ENCODE results near the gene GNAZ. TPM values are rescaled to one million over a fixed set of nuclear protein-coding genes. Genes with fewer than 3 reads are reported as not detected.

GNAZ gene
- total and polyA plus RNA-seq, 7 experiments from 2014 or later, result 0.12 to 2.0 (median 0.31) TPM; not detected in 3

- intact Hi-C loops (cut with micrococcal nuclease), result loop anchor here in 1 of 2 donors (2.0 kb wide), 1 partner anchor 28 kb away; no protein-coding TSS in a partner anchor
- Histone ChIP-seq H3K27ac (ENCODE audit: low read depth, low read length) (peak overlapping the region; percentile 27), H3K4me1 (ENCODE audit: control insufficient read depth in 2 of 2, insufficient read depth in 2 of 2, low read length in 2 of 2) (peaks cover 27 to 34% of the 10 kb centered on the region in 2 donors), H3K9me3 (ENCODE audit: control insufficient read depth in 2 of 3, low read length in 3 of 3) (no peaks in the 10 kb centered on the region), H3K36me3 (ENCODE audit: control insufficient read depth in 2 of 3, insufficient read depth in 3 of 3, low read length in 3 of 3) (no peaks in the 10 kb centered on the region), H3K4me3 (ENCODE audit: low read length) (no peak overlapping the region), H3K27me3 (ENCODE audit: control insufficient read depth in 2 of 2, insufficient read depth in 2 of 2, low read length in 2 of 2) (no peaks in the 10 kb centered on the region)
- DNase-seq (no peak), ATAC-seq (no peak)
- Mint-ChIP-seq H3K27me3 (peaks cover 0 to 20% (median 0%) of the 10 kb centered on the region in 5 donors), H3K4me3 (peak overlapping the region in 4 of 10 donors; percentile 18 to 75 (median 26)), H3K4me1 (peaks cover 23 to 49% (median 39%) of the 10 kb centered on the region in 7 donors), H3K27ac (peak overlapping the region; percentile 4 to 96 (median 93)), H3K9me3 (peaks cover 0 to 2% (median 0%) of the 10 kb centered on the region in 11 donors), H3K36me3 (no peaks in the 10 kb centered on the region)
- ChIA-PET CTCF (interaction anchor here (0.6 to 1.0 kb wide), 2 partner anchors 136 to 186 kb away, joined by 5 read pairs; no protein-coding TSS in a partner anchor), POLR2A (no interaction called here)
Observed at GRCh38 chr22:23146478-23147205, 76.3 kb downstream of the GNAZ start.

GRCh38 chr22:23147617-23148387 is 77.5 kb downstream of the GNAZ start:
- DNase-seq (no peak), ATAC-seq (no peak)
- Histone ChIP-seq H3K4me3 (ENCODE audit: low read length) (no peak overlapping the region), H3K36me3 (ENCODE audit: control insufficient read depth in 2 of 3, insufficient read depth in 3 of 3, low read length in 3 of 3) (no peaks in the 10 kb centered on the region), H3K9me3 (ENCODE audit: control insufficient read depth in 2 of 3, low read length in 3 of 3) (no peaks in the 10 kb centered on the region), H3K27me3 (ENCODE audit: control insufficient read depth in 2 of 2, insufficient read depth in 2 of 2, low read length in 2 of 2) (no peaks in the 10 kb centered on the region), H3K4me1 (ENCODE audit: control insufficient read depth in 2 of 2, insufficient read depth in 2 of 2, low read length in 2 of 2) (peaks cover 17 to 25% of the 10 kb centered on the region in 2 donors), H3K27ac (ENCODE audit: low read depth, low read length) (no peak overlapping the region)
- Mint-ChIP-seq H3K27me3 (peaks cover 0 to 20% (median 0%) of the 10 kb centered on the region in 5 donors), H3K27ac (peak overlapping the region in 7 of 9 donors; percentile 4 to 96 (median 58)), H3K36me3 (no peaks in the 10 kb centered on the region), H3K4me1 (peaks cover 18 to 40% (median 31%) of the 10 kb centered on the region in 7 donors), H3K9me3 (peaks cover 0 to 2% (median 0%) of the 10 kb centered on the region in 11 donors), H3K4me3 (no peak overlapping the region)
- ChIA-PET POLR2A (no interaction called here), CTCF (interaction anchor here (1.2 kb wide), 1 partner anchor 91 kb away, joined by 3 read pairs; no protein-coding TSS in a partner anchor)
- intact Hi-C loops (cut with micrococcal nuclease), result loop anchor here in 1 of 2 donors (2.0 kb wide), 1 partner anchor 27 kb away; no protein-coding TSS in a partner anchor

- H3K4me1 Mint-ChIP-seq, result peaks cover 20 to 34% (median 22%) of the 10 kb centered on the region in 7 donors
- H3K4me3 ChIP-seq (ENCODE audit: low read length), result no peak overlapping the region
- intact Hi-C loops (cut with micrococcal nuclease), result no loop called here
- H3K36me3 ChIP-seq (ENCODE audit: control insufficient read depth in 2 of 3, insufficient read depth in 3 of 3, low read length in 3 of 3), result no peaks in the 10 kb centered on the region
- no peak for DNase-seq
- CTCF ChIA-PET, result interaction anchor here (0.6 kb wide), 1 partner anchor 190 kb away, joined by 5 read pairs; no protein-coding TSS in a partner anchor
- no peak overlapping the region for H3K4me3 Mint-ChIP-seq
- POLR2A ChIA-PET, result interaction anchor here (1.1 kb wide), 1 partner anchor 12 kb away, joined by 4 read pairs; no protein-coding TSS in a partner anchor
- peaks cover under 1 to 18% of the 10 kb centered on the region in 2 donors for H3K4me1 ChIP-seq (ENCODE audit: control insufficient read depth in 2 of 2, insufficient read depth in 2 of 2, low read length in 2 of 2)
- no peaks in the 10 kb centered on the region for H3K36me3 Mint-ChIP-seq
- H3K9me3 Mint-ChIP-seq, result no peaks in the 10 kb centered on the region
- H3K9me3 ChIP-seq (ENCODE audit: control insufficient read depth in 2 of 3, low read length in 3 of 3), result no peaks in the 10 kb centered on the region
- no peak overlapping the region for H3K27ac ChIP-seq (ENCODE audit: low read depth, low read length)
- H3K27me3 ChIP-seq (ENCODE audit: control insufficient read depth in 2 of 2, insufficient read depth in 2 of 2, low read length in 2 of 2), result no peaks in the 10 kb centered on the region
- H3K27ac Mint-ChIP-seq, result peak overlapping the region in 3 of 9 donors; percentile 58 to 62 (median 58)
- ATAC-seq, result no peak
- peaks cover 0 to 17% (median 0%) of the 10 kb centered on the region in 5 donors for H3K27me3 Mint-ChIP-seq
Observed at GRCh38 chr22:23149743-23150238, 79.5 kb downstream of the GNAZ start.

- intact Hi-C loops (cut with micrococcal nuclease), result no loop called here
- no peak for ATAC-seq
- DNase-seq, result no peak
- H3K27me3 Mint-ChIP-seq, result peaks cover 0 to 14% (median 0%) of the 10 kb centered on the region in 5 donors
- Histone ChIP-seq H3K4me3 (ENCODE audit: low read length) (no peak overlapping the region), H3K27me3 (ENCODE audit: control insufficient read depth in 2 of 2, insufficient read depth in 2 of 2, low read length in 2 of 2) (no peaks in the 10 kb centered on the region), H3K27ac (ENCODE audit: low read depth, low read length) (no peak overlapping the region), H3K36me3 (ENCODE audit: control insufficient read depth in 2 of 3, insufficient read depth in 3 of 3, low read length in 3 of 3) (no peaks in the 10 kb centered on the region), H3K4me1 (ENCODE audit: control insufficient read depth in 2 of 2, insufficient read depth in 2 of 2, low read length in 2 of 2) (peaks cover 0 to 8% of the 10 kb centered on the region in 2 donors), H3K9me3 (ENCODE audit: control insufficient read depth in 2 of 3, low read length in 3 of 3) (no peaks in the 10 kb centered on the region)
- no peaks in the 10 kb centered on the region for H3K36me3 Mint-ChIP-seq
- H3K9me3 Mint-ChIP-seq, result no peaks in the 10 kb centered on the region
- CTCF ChIA-PET, result interaction anchor here (0.6 to 1.1 kb wide), 2 partner anchors 22 to 28 kb away, joined by 3 to 4 read pairs; no protein-coding TSS in a partner anchor
- H3K27ac Mint-ChIP-seq, result peak overlapping the region in 2 of 9 donors; percentile 3 to 23
- peaks cover 12 to 29% (median 23%) of the 10 kb centered on the region in 7 donors for H3K4me1 Mint-ChIP-seq
- POLR2A ChIA-PET, result no interaction called here
- H3K4me3 Mint-ChIP-seq, result no peak overlapping the region
Observed at GRCh38 chr22:23150762-23151161, 80.4 kb downstream of the GNAZ start.

GRCh38 chr22:23151827-23152226 is 81.5 kb downstream of the GNAZ start:
- CTCF ChIA-PET, result no interaction called here
- H3K27ac Mint-ChIP-seq, result no peak overlapping the region

More at GRCh38 chr22:23151827-23152226, 81.5 kb downstream of the GNAZ start:
- DNase-seq, result no peak
- no peaks in the 10 kb centered on the region for H3K36me3 Mint-ChIP-seq
- Histone ChIP-seq H3K27ac (ENCODE audit: low read depth, low read length) (no peak overlapping the region), H3K27me3 (ENCODE audit: control insufficient read depth in 2 of 2, insufficient read depth in 2 of 2, low read length in 2 of 2) (no peaks in the 10 kb centered on the region), H3K4me3 (ENCODE audit: low read length) (no peak overlapping the region), H3K36me3 (ENCODE audit: control insufficient read depth in 2 of 3, insufficient read depth in 3 of 3, low read length in 3 of 3) (no peaks in the 10 kb centered on the region), H3K4me1 (ENCODE audit: control insufficient read depth in 2 of 2, insufficient read depth in 2 of 2, low read length in 2 of 2) (peaks cover 0 to 7% of the 10 kb centered on the region in 2 donors), H3K9me3 (ENCODE audit: control insufficient read depth in 2 of 3, low read length in 3 of 3) (no peaks in the 10 kb centered on the region)
- no peaks in the 10 kb centered on the region for H3K9me3 Mint-ChIP-seq
- intact Hi-C loops (cut with micrococcal nuclease), result no loop called here
- POLR2A ChIA-PET, result interaction anchor here (1.1 kb wide), 1 partner anchor 8 kb away, joined by 3 read pairs; no protein-coding TSS in a partner anchor
- H3K27me3 Mint-ChIP-seq, result peaks cover 0 to 14% (median 0%) of the 10 kb centered on the region in 5 donors
- no peak for ATAC-seq
- H3K4me3 Mint-ChIP-seq, result no peak overlapping the region
- peaks cover 12 to 26% (median 19%) of the 10 kb centered on the region in 7 donors for H3K4me1 Mint-ChIP-seq

Measured in naive thymus-derived CD4-positive, alpha-beta T cell (primary cell).